ENCODE measurements around the gene CD24.

The CD24 gene

GRCh38 chr6:106967936-106968555, 6.5 kb downstream of the CD24 start:
- no peak for DNase-seq

- DNase-seq: no peak
Measured at GRCh38 chr6:106966671-106967640, 7.6 kb downstream of the CD24 start.

GRCh38 chr6:106966229-106966628, 8.3 kb downstream of the CD24 start:
- DNase-seq: no peak

GRCh38 chr6:106964954-106965353, 9.6 kb downstream of the CD24 start:
- no peak for DNase-seq

- DNase-seq: no peak
Measured at GRCh38 chr6:106964099-106964498, 10.4 kb downstream of the CD24 start.

GRCh38 chr6:106963544-106963943, 11.0 kb downstream of the CD24 start:
- DNase-seq: no peak

GRCh38 chr6:106961801-106962200, 12.7 kb downstream of the CD24 start:
- no peak for DNase-seq

GRCh38 chr6:106961136-106961535, 13.4 kb downstream of the CD24 start:
- DNase-seq: no peak

- DNase-seq: no peak
Measured at GRCh38 chr6:106959985-106960384, 14.5 kb downstream of the CD24 start.

GRCh38 chr6:106939848-106940247, 34.7 kb downstream of the CD24 start:
- no peak for DNase-seq

GRCh38 chr6:106939208-106939607, 35.3 kb downstream of the CD24 start:
- no peak for DNase-seq

GRCh38 chr6:106927531-106928398, 46.8 kb downstream of the CD24 start:
- peak; percentile 2 for DNase-seq

GRCh38 chr6:106925948-106926347, 48.6 kb downstream of the CD24 start:
- no peak for DNase-seq

GRCh38 chr6:106924694-106925523, 49.6 kb downstream of the CD24 start:
- DNase-seq: no peak

GRCh38 chr6:106922626-106923025, 51.9 kb downstream of the CD24 start:
- DNase-seq: no peak
